KMS-11 (cell line): Measurements from ENCODE around the gene NOS1.
"Not testable (repeated sequence)": the region's sequence is repeated elsewhere in the genome, so short reads cannot be mapped to it uniquely, and the experiment has no call there.

ENCODE experiments used
- H2AFZ ChIP-seq: fragments of 200-600 bp; sonication (generic); 2 replicates; pipeline ENCODE4 v1.6.1; 2016; ENCODE audit warnings: antibody characterized with exemption, mixed run types, low read depth
- H3K27ac ChIP-seq: fragments of 200-600 bp; sonication (generic); 2 replicates; pipeline ENCODE4 v1.6.1; 2016; ENCODE audit warnings: mild to moderate bottlenecking, mixed run types
- H3K27me3 ChIP-seq: fragments of 200-600 bp; sonication (generic); 2 replicates; pipeline ENCODE4 v1.6.1; 2017; ENCODE audit warnings: mild to moderate bottlenecking, low read depth, mixed run types, moderate library complexity; ENCODE audit not compliant: insufficient read depth
- H3K36me3 ChIP-seq: fragments of 200-600 bp; sonication (generic); 2 replicates; pipeline ENCODE4 v1.6.1; 2017; ENCODE audit warnings: mild to moderate bottlenecking, mixed run types; ENCODE audit not compliant: insufficient read depth
- H3K4me1 ChIP-seq: fragments of 200-600 bp; sonication (generic); 2 replicates; pipeline ENCODE4 v1.6.1; 2016; ENCODE audit warnings: mild to moderate bottlenecking, low read depth, mixed run types; ENCODE audit not compliant: poor library complexity, severe bottlenecking
- H3K4me2 ChIP-seq: fragments of 200-600 bp; sonication (generic); 2 replicates; pipeline ENCODE4 v1.7.0; 2016; ENCODE audit warnings: mild to moderate bottlenecking, mixed run types
- H3K4me3 ChIP-seq: fragments of 200-600 bp; sonication (generic); IDR thresholded peaks from 2 replicates; pipeline ENCODE4 v1.6.1; 2017; ENCODE audit warnings: low read depth, low read length, mixed read lengths; ENCODE audit not compliant: insufficient read depth
- H3K79me2 ChIP-seq: fragments of 200-600 bp; sonication (generic); 2 replicates; pipeline ENCODE4 v1.6.1; 2016; ENCODE audit warnings: low read depth, mixed run types; ENCODE audit not compliant: insufficient read depth
- H3K9ac ChIP-seq: fragments of 200-600 bp; sonication (generic); 2 replicates; pipeline ENCODE4 v1.6.1; 2016; ENCODE audit warnings: mild to moderate bottlenecking, mixed run types
- H4K20me1 ChIP-seq: fragments of 200-600 bp; sonication (generic); 2 replicates; pipeline ENCODE4 v1.6.1; 2016; ENCODE audit warnings: mild to moderate bottlenecking, mixed run types; ENCODE audit not compliant: insufficient read depth
- CTCF ChIP-seq: fragments of 200-600 bp; sonication (generic); conservative IDR thresholded peaks from 2 replicates; pipeline ENCODE4 v1.6.1; 2017; ENCODE audit warnings: low read depth, mild to moderate bottlenecking, antibody characterized with exemption, low read length, moderate library complexity, mixed read lengths

The NOS1 gene

GRCh38 chr12:117225179-117225578, 136.2 kb downstream of the NOS1 start:
- H3K9ac ChIP-seq, result no peak overlapping the region
- no peaks in the 10 kb centered on the region for H4K20me1 ChIP-seq
- H3K4me1 ChIP-seq, result no peaks in the 10 kb centered on the region
- no peak overlapping the region for H3K4me3 ChIP-seq
- H2AFZ ChIP-seq, result no peak overlapping the region
- no peak for TF ChIP-seq CTCF
- H3K4me2 ChIP-seq, result no peak overlapping the region
- H3K79me2 ChIP-seq, result no peaks in the 10 kb centered on the region
- no peaks in the 10 kb centered on the region for H3K36me3 ChIP-seq
- H3K27me3 ChIP-seq, result no peaks in the 10 kb centered on the region
- H3K27ac ChIP-seq, result no peak overlapping the region

GRCh38 chr12:117220947-117221346, 140.5 kb downstream of the NOS1 start:
- not testable (repeated sequence) for H3K4me1 ChIP-seq, H3K27me3 ChIP-seq, H3K4me2 ChIP-seq, H3K27ac ChIP-seq, H3K9ac ChIP-seq, H2AFZ ChIP-seq, H3K79me2 ChIP-seq, H3K36me3 ChIP-seq, H3K4me3 ChIP-seq, H4K20me1 ChIP-seq

- H3K4me1 ChIP-seq, result no peaks in the 10 kb centered on the region
- H3K27ac ChIP-seq, result no peak overlapping the region
- no peaks in the 10 kb centered on the region for H3K27me3 ChIP-seq
- H3K4me2 ChIP-seq, result no peak overlapping the region
- no peak overlapping the region for H2AFZ ChIP-seq
- H3K36me3 ChIP-seq, result no peaks in the 10 kb centered on the region
- no peaks in the 10 kb centered on the region for H3K79me2 ChIP-seq
- no peak overlapping the region for H3K9ac ChIP-seq
- TF ChIP-seq CTCF, result no peak
- no peak overlapping the region for H3K4me3 ChIP-seq
- no peaks in the 10 kb centered on the region for H4K20me1 ChIP-seq
Measured at GRCh38 chr12:117218149-117218548, 143.3 kb downstream of the NOS1 start.

GRCh38 chr12:117216686-117217085, 144.7 kb downstream of the NOS1 start:
- Histone ChIP-seq H3K27me3 (no peaks in the 10 kb centered on the region), H3K4me1 (no peaks in the 10 kb centered on the region), H3K27ac (no peak overlapping the region), H3K4me2 (no peak overlapping the region), H3K4me3 (no peak overlapping the region), H2AFZ (no peak overlapping the region), H3K36me3 (no peaks in the 10 kb centered on the region), H4K20me1 (no peaks in the 10 kb centered on the region), H3K79me2 (no peaks in the 10 kb centered on the region), H3K9ac (no peak overlapping the region)
- no peak for TF ChIP-seq CTCF

GRCh38 chr12:117214797-117215196, 146.6 kb downstream of the NOS1 start:
- H3K4me1 ChIP-seq, result no peaks in the 10 kb centered on the region
- H2AFZ ChIP-seq, result no peak overlapping the region
- no peak overlapping the region for H3K9ac ChIP-seq
- H3K36me3 ChIP-seq, result no peaks in the 10 kb centered on the region
- H3K4me2 ChIP-seq, result no peak overlapping the region
- H3K27me3 ChIP-seq, result no peaks in the 10 kb centered on the region
- H4K20me1 ChIP-seq, result no peaks in the 10 kb centered on the region
- H3K79me2 ChIP-seq, result no peaks in the 10 kb centered on the region
- TF ChIP-seq CTCF, result no peak
- no peak overlapping the region for H3K4me3 ChIP-seq
- H3K27ac ChIP-seq, result no peak overlapping the region
